Measurements from ENCODE around the gene ZNF740. TPM values are rescaled to one million over a fixed set of nuclear protein-coding genes. Genes with fewer than 3 reads are reported as not detected.
A peak's percentile ranks its signal among the peaks of the same experiment; 100 is the strongest.

Gene ZNF740
- total and polyA plus RNA-seq, 10 of the 15 experiments (the other 5 are each of a cell fraction or from before 2014, with no cell fraction given): 1.4 to 33.6 (median 11.3) TPM

GRCh38 chr12:53207042-53207441, 26.5 kb downstream of the ZNF740 start, which contains the start of gene ITGB7 (continued):
- TF ChIP-seq MYC (IDR thresholded peaks at IDR 0.05; ENCODE audit: insufficient read depth, insufficient read length, insufficient replicate concordance, low read length, severe bottlenecking): no peak
- peak; percentile 54; the same call in 1 of the 2 replicates for TF ChIP-seq NKRF (conservative IDR thresholded peaks at IDR 0.05)
- TF ChIP-seq WRNIP1 (IDR thresholded peaks at IDR 0.05; ENCODE audit: borderline replicate concordance, low read depth, low read length): no peak
- TF ChIP-seq SP1 (IDR thresholded peaks at IDR 0.05; ENCODE audit: low read depth, low read length): no peak
- no peak for TF ChIP-seq SRF (IDR thresholded peaks at IDR 0.05; ENCODE audit: low read depth in 2 of 2, low read length in 2 of 2)
- peak; percentile 77; the same call in 1 of the 2 replicates for TF ChIP-seq MTA3 (IDR thresholded peaks at IDR 0.05; ENCODE audit: borderline replicate concordance, low read length)
- no peak for TF ChIP-seq CUX1 (IDR thresholded peaks at IDR 0.05; ENCODE audit: insufficient replicate concordance, low read depth, low read length)
- no peak for TF ChIP-seq RFX5 (IDR thresholded peaks at IDR 0.05; ENCODE audit: low read depth, low read length)
- peak; percentile 35; the same call in 1 of the 2 replicates for TF ChIP-seq FOXM1 (IDR thresholded peaks at IDR 0.05; ENCODE audit: low read depth, low read length)
- TF ChIP-seq CBX3 (IDR thresholded peaks at IDR 0.05; ENCODE audit: borderline replicate concordance, low read depth): no peak
- TF ChIP-seq MEF2A (IDR thresholded peaks at IDR 0.05; ENCODE audit: insufficient read depth, low read depth, low read length): no peak
- TF ChIP-seq EP300 (IDR thresholded peaks at IDR 0.05; ENCODE audit: borderline replicate concordance in 1 of 2, control insufficient read depth in 1 of 2, low read depth in 2 of 2, low read length in 2 of 2): peak in 1 of 2 experiments; percentile 46; a peak in 1 of 4 replicates
- 0 out of 3 replicates have a peak, but pooled peaks of 1 of the 2 experiments have one; percentile 5 for TF ChIP-seq EGR1 (IDR thresholded peaks at IDR 0.05; ENCODE audit: borderline replicate concordance in 1 of 2, low read depth in 2 of 2, low read length in 2 of 2)
- no peak for TF ChIP-seq TARDBP (IDR thresholded peaks at IDR 0.05; ENCODE audit: borderline replicate concordance)
- 0 out of 6 replicates have a peak, but pooled peaks of 1 of the 3 experiments have one; percentile 3 for TF ChIP-seq CTCF (IDR thresholded peaks at IDR 0.05 in 2 of 3, conservative IDR thresholded peaks at IDR 0.05 in 1 of 3; ENCODE audit: control insufficient read depth in 2 of 3, extremely low read depth in 1 of 3, insufficient read depth in 1 of 3, low read depth in 3 of 3, low read length in 3 of 3)
- TF ChIP-seq ZNF217 (IDR thresholded peaks at IDR 0.05): no peak
- 0 out of 2 replicates have a peak, but pooled peaks have one; percentile 20 for TF ChIP-seq PKNOX1 (IDR thresholded peaks at IDR 0.05)

Measured in GM12878 (cell line).